ENCODE results near the gene ZNF804B. TPM values are rescaled to one million over a fixed set of nuclear protein-coding genes. Genes with fewer than 3 reads are reported as not detected.

Gene ZNF804B
- total RNA-seq, 2 experiments from 2014 or later, result not detected

DNA sequence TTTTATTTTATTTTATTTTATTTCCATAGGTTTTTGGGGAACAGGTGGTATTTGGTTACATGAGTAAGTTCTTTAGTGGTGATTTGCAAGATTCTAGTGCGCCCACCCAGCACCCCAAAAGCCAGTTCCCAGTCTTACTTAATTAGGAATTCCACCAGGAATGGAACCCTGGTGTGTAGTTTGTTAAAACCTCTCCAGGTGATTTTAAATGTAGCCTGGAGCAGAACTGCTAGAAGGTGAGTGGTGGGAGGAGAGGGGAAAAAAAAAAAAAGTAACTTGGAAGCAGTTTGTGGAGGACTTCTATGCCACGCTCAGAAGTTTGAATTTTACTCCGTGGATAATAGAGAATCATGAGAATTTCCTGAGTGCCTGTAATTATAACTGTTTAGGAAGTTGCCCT is 41.5 kb downstream of the ZNF804B start:
- TF ChIP-seq, protein P1, sequence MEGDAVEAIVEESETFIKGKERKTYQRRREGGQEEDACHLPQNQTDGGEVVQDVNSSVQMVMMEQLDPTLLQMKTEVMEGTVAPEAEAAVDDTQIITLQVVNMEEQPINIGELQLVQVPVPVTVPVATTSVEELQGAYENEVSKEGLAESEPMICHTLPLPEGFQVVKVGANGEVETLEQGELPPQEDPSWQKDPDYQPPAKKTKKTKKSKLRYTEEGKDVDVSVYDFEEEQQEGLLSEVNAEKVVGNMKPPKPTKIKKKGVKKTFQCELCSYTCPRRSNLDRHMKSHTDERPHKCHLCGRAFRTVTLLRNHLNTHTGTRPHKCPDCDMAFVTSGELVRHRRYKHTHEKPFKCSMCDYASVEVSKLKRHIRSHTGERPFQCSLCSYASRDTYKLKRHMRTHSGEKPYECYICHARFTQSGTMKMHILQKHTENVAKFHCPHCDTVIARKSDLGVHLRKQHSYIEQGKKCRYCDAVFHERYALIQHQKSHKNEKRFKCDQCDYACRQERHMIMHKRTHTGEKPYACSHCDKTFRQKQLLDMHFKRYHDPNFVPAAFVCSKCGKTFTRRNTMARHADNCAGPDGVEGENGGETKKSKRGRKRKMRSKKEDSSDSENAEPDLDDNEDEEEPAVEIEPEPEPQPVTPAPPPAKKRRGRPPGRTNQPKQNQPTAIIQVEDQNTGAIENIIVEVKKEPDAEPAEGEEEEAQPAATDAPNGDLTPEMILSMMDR (conservative IDR thresholded peaks at IDR 0.05; ENCODE audit: low read length), result no peak
- TF ChIP-seq EZH2phosphoT487 (IDR thresholded peaks at IDR 0.05; ENCODE audit: borderline replicate concordance, low read depth, low read length), result no peak
- no peak overlapping the region for H2AFZ ChIP-seq (ENCODE audit: low read length)
- no peaks in the 10 kb centered on the region for H3K9me2 ChIP-seq (ENCODE audit: insufficient read depth, low read length)
- ChIA-PET CTCF (ENCODE audit: unreplicated experiment) (no interaction called here), POLR2A (interaction anchor here (0.8 kb wide), 1 partner anchor 10 kb away, joined by 3 read pairs; no protein-coding TSS in a partner anchor)
- intact Hi-C loops (cut with micrococcal nuclease; ENCODE audit: unreplicated experiment), result no loop called here
- H3K27ac ChIP-seq (ENCODE audit: low read depth, low read length, poor library complexity, severe bottlenecking), result no peak overlapping the region
- no peak overlapping the region for H3K4me2 ChIP-seq (ENCODE audit: low read length)
- BruUV-seq (replicated peaks), result no TSS peak
- no peaks in the 10 kb centered on the region for H3K4me1 ChIP-seq (ENCODE audit: insufficient read depth, low read length, poor library complexity, severe bottlenecking)
- no peaks in the 10 kb centered on the region for H3K9me3 ChIP-seq (ENCODE audit: low read length)
- no peak for DNase-seq (ENCODE audit: low spot score)
- H4K20me1 ChIP-seq (ENCODE audit: insufficient read depth, low read length), result no peaks in the 10 kb centered on the region
- no peak overlapping the region for H3K4me3 ChIP-seq (ENCODE audit: low read depth, low read length, poor library complexity, severe bottlenecking)
- H3K79me2 ChIP-seq (ENCODE audit: insufficient read depth, low read depth, low read length), result no peaks in the 10 kb centered on the region
- no peaks in the 10 kb centered on the region for H3K36me3 ChIP-seq (ENCODE audit: insufficient read depth, low read length)

GRCh38 chr7:88806280-88807037 is 47.0 kb downstream of the ZNF804B start:
- no peak overlapping the region for H3K27ac ChIP-seq (ENCODE audit: low read depth, low read length, poor library complexity, severe bottlenecking)
- H2AFZ ChIP-seq (ENCODE audit: low read length), result no peak overlapping the region
- H3K4me3 ChIP-seq (ENCODE audit: low read depth, low read length, poor library complexity, severe bottlenecking), result no peak overlapping the region
- DNase-seq (ENCODE audit: low spot score), result no peak
- intact Hi-C loops (cut with micrococcal nuclease; ENCODE audit: unreplicated experiment), result no loop called here
- H3K36me3 ChIP-seq (ENCODE audit: insufficient read depth, low read length), result no peaks in the 10 kb centered on the region
- BruUV-seq (replicated peaks), result no TSS peak
- H3K4me2 ChIP-seq (ENCODE audit: low read length), result no peak overlapping the region
- H3K79me2 ChIP-seq (ENCODE audit: insufficient read depth, low read depth, low read length), result no peaks in the 10 kb centered on the region
- H4K20me1 ChIP-seq (ENCODE audit: insufficient read depth, low read length), result no peaks in the 10 kb centered on the region
- CTCF ChIA-PET (ENCODE audit: unreplicated experiment), result no interaction called here
- H3K9me3 ChIP-seq (ENCODE audit: low read length), result no peaks in the 10 kb centered on the region
- H3K9me2 ChIP-seq (ENCODE audit: insufficient read depth, low read length), result no peaks in the 10 kb centered on the region
- no peak for TF ChIP-seq EZH2phosphoT487 (IDR thresholded peaks at IDR 0.05; ENCODE audit: borderline replicate concordance, low read depth, low read length)
- TF ChIP-seq, protein P1 (conservative IDR thresholded peaks at IDR 0.05; ENCODE audit: low read length), result no peak
- POLR2A ChIA-PET, result interaction anchor here (0.5 kb wide), 1 partner anchor 1291 kb away, joined by 3 read pairs; no protein-coding TSS in a partner anchor
- no peaks in the 10 kb centered on the region for H3K4me1 ChIP-seq (ENCODE audit: insufficient read depth, low read length, poor library complexity, severe bottlenecking)

- Histone ChIP-seq H3K79me2 (ENCODE audit: insufficient read depth, low read depth, low read length) (no peaks in the 10 kb centered on the region), H3K9me2 (ENCODE audit: insufficient read depth, low read length) (no peaks in the 10 kb centered on the region), H3K4me2 (ENCODE audit: low read length) (no peak overlapping the region), H2AFZ (ENCODE audit: low read length) (no peak overlapping the region), H3K4me1 (ENCODE audit: insufficient read depth, low read length, poor library complexity, severe bottlenecking) (no peaks in the 10 kb centered on the region), H4K20me1 (ENCODE audit: insufficient read depth, low read length) (no peaks in the 10 kb centered on the region), H3K36me3 (ENCODE audit: insufficient read depth, low read length) (no peaks in the 10 kb centered on the region), H3K4me3 (ENCODE audit: low read depth, low read length, poor library complexity, severe bottlenecking) (no peak overlapping the region), H3K9me3 (ENCODE audit: low read length) (no peaks in the 10 kb centered on the region), H3K27ac (ENCODE audit: low read depth, low read length, poor library complexity, severe bottlenecking) (no peak overlapping the region)
- TF ChIP-seq, protein P1 (conservative IDR thresholded peaks at IDR 0.05; ENCODE audit: low read length), result no peak
- TF ChIP-seq EZH2phosphoT487 (IDR thresholded peaks at IDR 0.05; ENCODE audit: borderline replicate concordance, low read depth, low read length), result no peak
- intact Hi-C loops (cut with micrococcal nuclease; ENCODE audit: unreplicated experiment), result no loop called here
- DNase-seq (ENCODE audit: low spot score), result no peak
- ChIA-PET CTCF (ENCODE audit: unreplicated experiment) (no interaction called here), POLR2A (no interaction called here)
- BruUV-seq (replicated peaks), result no TSS peak
Measured at GRCh38 chr7:88818552-88818951, 59.1 kb downstream of the ZNF804B start.

Measured in OCI-LY7 (cell line).